ENCODE data around the gene GMDS.

GRCh38 chr6:1657116-1657770 lies 588.2 kb downstream of the GMDS start:
- TF ChIP-seq EZH2 (IDR thresholded peaks at IDR 0.05; ENCODE audit: insufficient read depth, poor library complexity, severe bottlenecking) (no peak), EZH2phosphoT487 (IDR thresholded peaks at IDR 0.05; ENCODE audit: insufficient read depth, low read depth) (no peak)
